ENCODE data around the gene ELP4. TPM values are rescaled to one million over a fixed set of nuclear protein-coding genes. Genes with fewer than 3 reads are reported as not detected.

ELP4 gene
- total RNA-seq, 3 donors from 2014 or later = 15.7 to 17.6 (median 16.1) TPM

GRCh38 chr11:31819621-31820437 is 310.3 kb downstream of the ELP4 start:
- DNase-seq (no peak), ATAC-seq (no peak)
- H3K9me3 Mint-ChIP-seq = peaks cover 3% of the 10 kb centered on the region
- H3K27me3 Mint-ChIP-seq (ENCODE audit: low read depth) = peaks cover 81% of the 10 kb centered on the region
- no peak overlapping the region for H3K4me3 Mint-ChIP-seq
- H3K4me1 Mint-ChIP-seq (ENCODE audit: low read depth) = peaks cover 21% of the 10 kb centered on the region
- H3K36me3 Mint-ChIP-seq (ENCODE audit: insufficient read depth) = peaks cover 3% of the 10 kb centered on the region

GRCh38 chr11:31820438-31820818 is 310.9 kb downstream of the ELP4 start:
- Mint-ChIP-seq H3K4me3 (no peak overlapping the region), H3K36me3 (ENCODE audit: insufficient read depth) (peaks cover 3% of the 10 kb centered on the region), H3K9me3 (peaks cover 3% of the 10 kb centered on the region), H3K27me3 (ENCODE audit: low read depth) (peaks cover 81% of the 10 kb centered on the region), H3K4me1 (ENCODE audit: low read depth) (peaks cover 15% of the 10 kb centered on the region)
- no peak for ATAC-seq
- DNase-seq = no peak

DNA sequence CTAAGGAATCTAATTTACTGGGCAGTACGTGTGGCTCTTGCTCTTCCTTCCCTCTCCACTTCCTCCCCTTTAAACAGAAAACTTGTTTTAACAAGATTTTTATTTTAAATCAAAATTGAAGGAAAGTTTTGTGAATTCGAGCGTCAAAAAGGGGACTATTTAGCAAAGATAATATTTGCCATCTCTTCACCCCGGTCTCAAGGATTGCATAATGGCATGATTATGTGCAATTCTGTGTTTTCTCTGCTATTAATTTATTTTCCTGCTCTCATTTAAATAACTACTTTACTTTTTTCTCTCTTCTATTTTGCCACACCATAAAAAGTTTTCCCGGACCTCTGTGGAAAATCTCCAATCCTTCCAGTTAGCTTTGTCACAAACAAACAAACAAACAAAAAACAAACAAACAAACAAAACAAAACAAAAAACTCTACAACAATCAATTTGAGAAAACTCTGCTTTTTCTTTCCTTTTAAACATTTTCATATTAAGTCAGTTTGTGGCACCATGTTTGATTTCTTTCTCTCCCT is 311.7 kb downstream of the ELP4 start:
- DNase-seq = no peak
- Mint-ChIP-seq H3K36me3 (ENCODE audit: insufficient read depth) (peaks cover 3% of the 10 kb centered on the region), H3K9me3 (peaks cover 3% of the 10 kb centered on the region), H3K4me3 (no peak overlapping the region), H3K4me1 (ENCODE audit: low read depth) (peaks cover 12% of the 10 kb centered on the region), H3K27me3 (ENCODE audit: low read depth) (peaks cover 84% of the 10 kb centered on the region)
- ATAC-seq = no peak

DNA sequence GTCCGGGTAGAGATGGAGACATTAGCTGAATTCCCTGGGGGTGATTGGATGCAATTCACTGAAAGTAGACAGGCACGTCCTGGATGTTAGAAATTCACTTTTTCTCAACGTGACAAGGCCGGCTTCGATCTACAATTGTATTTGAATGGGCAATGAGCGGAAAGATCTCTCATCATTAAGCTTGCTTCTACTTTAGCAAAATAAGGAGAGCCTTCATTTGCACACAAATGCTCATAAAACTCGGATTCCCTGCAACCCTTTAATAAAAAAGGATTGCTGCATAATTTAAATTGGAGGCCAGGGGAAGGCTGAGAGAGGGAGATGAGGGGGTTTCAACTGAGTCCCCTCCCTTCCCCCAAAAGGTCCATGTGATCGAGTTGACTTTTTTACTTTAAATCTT is 312.2 kb downstream of the ELP4 start:
- no peak for ATAC-seq
- H3K36me3 Mint-ChIP-seq (ENCODE audit: insufficient read depth) = peaks cover 3% of the 10 kb centered on the region
- H3K4me3 Mint-ChIP-seq = no peak overlapping the region
- no peak for DNase-seq
- peaks cover 13% of the 10 kb centered on the region for H3K4me1 Mint-ChIP-seq (ENCODE audit: low read depth)
- peaks cover 3% of the 10 kb centered on the region for H3K9me3 Mint-ChIP-seq
- H3K27me3 Mint-ChIP-seq (ENCODE audit: low read depth) = peaks cover 86% of the 10 kb centered on the region

DNA sequence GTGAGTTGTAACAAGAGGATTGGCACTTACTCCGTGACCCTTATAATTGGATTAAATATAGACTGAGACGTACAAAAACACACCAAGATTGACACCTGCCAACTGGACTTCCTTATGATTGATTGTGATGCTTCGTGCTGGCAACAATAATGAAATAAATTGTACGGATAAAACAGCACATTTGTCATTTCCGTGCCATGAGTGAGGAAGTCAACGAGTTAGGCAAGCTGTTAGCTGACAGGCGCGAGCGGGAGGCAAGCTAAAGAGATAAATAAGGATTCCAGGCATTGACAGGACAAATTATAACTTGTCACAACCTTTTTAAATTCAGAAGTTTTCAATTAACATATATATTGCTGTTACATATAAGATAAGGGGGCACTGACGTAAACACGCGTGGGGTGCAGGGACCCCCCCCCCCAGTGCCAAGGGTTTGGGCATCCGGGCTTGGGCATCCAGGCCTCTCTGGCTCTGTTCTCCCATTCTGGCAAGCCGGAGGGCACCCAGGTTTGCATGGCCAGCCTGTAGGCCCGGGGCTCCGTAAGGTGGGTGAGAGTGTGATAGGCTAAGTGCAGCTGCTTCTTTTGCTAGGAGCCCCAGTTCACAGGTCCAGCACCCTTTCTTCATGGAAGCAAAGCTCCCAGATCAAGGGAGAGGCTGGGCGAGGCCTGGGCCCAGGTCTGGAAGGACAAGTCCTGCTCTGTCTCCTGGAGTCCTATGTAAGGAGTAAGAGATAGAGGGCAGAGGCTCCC is 312.8 kb downstream of the ELP4 start:
- ATAC-seq (no peak), DNase-seq (no peak)
- H3K4me3 Mint-ChIP-seq = no peak overlapping the region
- H3K9me3 Mint-ChIP-seq = peaks cover 3% of the 10 kb centered on the region
- H3K36me3 Mint-ChIP-seq (ENCODE audit: insufficient read depth) = peaks cover 3% of the 10 kb centered on the region
- peaks cover 11% of the 10 kb centered on the region for H3K4me1 Mint-ChIP-seq (ENCODE audit: low read depth)
- H3K27me3 Mint-ChIP-seq (ENCODE audit: low read depth) = peaks cover 85% of the 10 kb centered on the region

- DNase-seq (no peak), ATAC-seq (no peak)
- no peak overlapping the region for H3K4me3 Mint-ChIP-seq
- peaks cover 15% of the 10 kb centered on the region for H3K4me1 Mint-ChIP-seq (ENCODE audit: low read depth)
- H3K36me3 Mint-ChIP-seq (ENCODE audit: insufficient read depth) = peaks cover 3% of the 10 kb centered on the region
- peaks cover 91% of the 10 kb centered on the region for H3K27me3 Mint-ChIP-seq (ENCODE audit: low read depth)
- peaks cover 3% of the 10 kb centered on the region for H3K9me3 Mint-ChIP-seq
These were observed 313.5 kb downstream of the ELP4 start for GRCh38 chr11:31822927-31823643.

- Mint-ChIP-seq H3K9me3 (peaks cover 3% of the 10 kb centered on the region), H3K27me3 (ENCODE audit: low read depth) (peaks cover 90% of the 10 kb centered on the region), H3K36me3 (ENCODE audit: insufficient read depth) (peaks cover 3% of the 10 kb centered on the region), H3K4me3 (no peak overlapping the region), H3K4me1 (ENCODE audit: low read depth) (peaks cover 14% of the 10 kb centered on the region)
- DNase-seq (no peak), ATAC-seq (no peak)
These were observed 314.2 kb downstream of the ELP4 start for GRCh38 chr11:31823644-31824331.

DNA sequence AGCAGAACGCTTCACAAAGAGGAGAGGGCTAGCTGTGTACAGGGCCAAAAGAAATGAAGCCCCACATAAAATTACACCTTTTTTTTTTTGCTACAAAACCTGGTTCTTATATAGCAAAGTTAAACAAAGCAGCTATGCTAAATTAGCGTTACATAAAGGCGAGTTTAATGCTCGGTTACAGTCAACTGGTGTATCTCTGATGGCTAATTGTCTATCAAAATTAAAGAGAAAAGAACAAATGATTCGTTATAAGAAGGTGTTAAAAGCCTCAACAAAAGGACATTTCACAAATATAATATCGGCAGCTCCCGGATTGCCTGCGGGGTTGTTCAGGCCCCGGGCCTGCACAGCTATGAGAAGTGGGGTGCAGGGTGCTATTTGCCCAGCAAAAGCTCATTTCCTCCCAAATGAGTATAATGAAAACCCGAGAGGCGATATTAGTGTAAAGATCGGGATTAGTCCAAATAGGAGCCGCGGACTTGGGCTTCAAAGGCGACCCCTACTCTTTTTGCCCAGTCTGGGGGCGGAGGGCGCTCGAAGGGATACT is 314.8 kb downstream of the ELP4 start:
- no peak overlapping the region for H3K4me3 Mint-ChIP-seq
- ATAC-seq = no peak
- H3K4me1 Mint-ChIP-seq (ENCODE audit: low read depth) = peaks cover 14% of the 10 kb centered on the region
- DNase-seq = no peak
- peaks cover 3% of the 10 kb centered on the region for H3K36me3 Mint-ChIP-seq (ENCODE audit: insufficient read depth)
- H3K27me3 Mint-ChIP-seq (ENCODE audit: low read depth) = peaks cover 90% of the 10 kb centered on the region
- H3K9me3 Mint-ChIP-seq = peaks cover 3% of the 10 kb centered on the region

DNA sequence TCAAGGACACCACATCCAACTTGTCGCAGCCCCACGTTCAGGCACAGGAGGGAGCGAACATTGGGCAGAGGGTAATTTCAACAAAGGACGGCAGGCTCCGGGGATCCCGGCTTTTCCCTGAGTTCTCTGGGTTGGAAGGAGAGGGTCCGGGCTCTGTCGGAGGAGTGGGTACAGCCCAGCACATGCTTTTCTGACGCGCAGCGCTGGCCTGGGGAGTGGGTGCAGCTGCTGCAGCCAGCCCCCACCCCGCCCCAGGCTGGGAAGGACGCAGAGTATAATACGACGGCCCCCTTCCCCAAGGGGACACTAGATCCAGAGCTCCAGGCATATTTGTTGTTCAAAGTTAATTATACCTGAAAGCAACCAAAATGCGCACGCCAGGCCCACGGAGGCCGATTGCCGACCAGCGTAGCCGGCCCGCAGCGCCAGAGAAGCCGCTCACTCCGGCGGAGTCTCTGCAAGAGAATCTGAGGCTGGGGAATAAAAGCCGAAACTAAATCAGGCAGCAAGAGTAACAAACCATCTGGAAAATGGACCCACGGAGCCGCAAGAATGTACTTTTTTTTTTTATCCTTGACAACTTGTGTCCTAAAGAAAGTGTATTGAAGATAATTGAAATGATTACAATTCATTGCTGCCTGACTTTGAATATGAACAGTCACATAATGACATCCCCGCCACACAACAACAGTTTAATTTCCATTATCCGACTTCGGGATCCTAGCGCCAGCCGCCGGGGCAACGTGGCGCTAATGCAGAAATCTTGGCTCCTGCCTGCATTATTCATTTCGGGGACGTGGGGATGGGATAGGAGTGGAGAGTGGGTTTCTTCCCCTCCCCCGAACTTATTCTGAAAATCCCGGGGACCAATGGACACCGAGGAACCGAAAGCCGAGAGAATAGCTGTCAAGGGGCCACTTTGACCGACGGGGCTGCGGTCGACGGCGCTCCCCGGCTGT is 315.6 kb downstream of the ELP4 start:
- Mint-ChIP-seq H3K4me3 (no peak overlapping the region), H3K4me1 (ENCODE audit: low read depth) (peaks cover 14% of the 10 kb centered on the region), H3K27me3 (ENCODE audit: low read depth) (peaks cover 89% of the 10 kb centered on the region), H3K9me3 (peaks cover 3% of the 10 kb centered on the region), H3K36me3 (ENCODE audit: insufficient read depth) (peaks cover 3% of the 10 kb centered on the region)
- no peak for ATAC-seq
- DNase-seq = no peak

- peaks cover 3% of the 10 kb centered on the region for H3K36me3 Mint-ChIP-seq (ENCODE audit: insufficient read depth)
- peaks cover 3% of the 10 kb centered on the region for H3K9me3 Mint-ChIP-seq
- ATAC-seq (no peak), DNase-seq (no peak)
- H3K4me3 Mint-ChIP-seq = no peak overlapping the region
- H3K4me1 Mint-ChIP-seq (ENCODE audit: low read depth) = peaks cover 14% of the 10 kb centered on the region
- H3K27me3 Mint-ChIP-seq (ENCODE audit: low read depth) = peaks cover 86% of the 10 kb centered on the region
These were observed 316.4 kb downstream of the ELP4 start for GRCh38 chr11:31825838-31826484.

DNA sequence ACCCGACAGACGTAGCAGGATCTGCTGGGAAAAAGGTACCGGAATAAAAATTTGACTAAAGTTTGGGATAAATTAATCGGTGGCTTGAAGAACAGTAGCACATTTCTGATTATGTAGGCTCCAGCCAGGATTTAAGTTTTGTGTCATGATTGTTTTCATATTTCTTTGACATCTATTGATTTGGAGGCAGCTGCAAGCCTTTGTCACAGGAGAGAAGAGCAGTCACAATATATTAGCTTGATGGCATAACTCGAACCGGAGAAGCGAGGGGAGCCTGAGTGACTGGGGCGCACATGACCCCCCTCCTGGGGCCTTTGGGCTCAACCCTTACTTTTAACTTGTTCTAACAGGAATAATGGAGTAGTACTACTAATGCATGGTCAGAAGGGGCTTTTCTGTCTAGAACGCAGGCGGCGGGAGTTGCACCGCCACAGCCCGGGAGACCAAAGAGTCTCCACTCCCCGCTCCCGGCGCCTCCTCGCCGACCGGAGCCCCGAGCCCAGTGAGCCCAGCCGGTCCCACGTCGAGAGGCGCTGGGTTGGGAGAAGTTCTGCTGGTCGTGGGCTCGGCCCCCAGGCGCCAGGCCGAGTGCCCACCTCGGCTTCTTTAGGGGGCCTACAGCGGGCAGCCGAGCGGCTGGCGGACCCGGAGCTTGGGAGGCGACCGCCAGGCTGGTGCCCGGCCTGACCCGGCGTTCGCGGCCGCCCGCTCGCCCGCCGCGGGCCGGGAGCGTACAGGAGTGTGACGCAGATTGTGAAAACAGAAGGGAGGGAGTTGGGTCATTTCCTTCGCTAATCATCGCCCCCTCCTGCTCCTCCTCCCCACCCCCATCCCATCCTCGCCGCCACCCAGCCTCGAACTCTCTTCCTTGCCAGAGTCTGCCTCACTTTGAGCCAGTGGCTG is 317.2 kb downstream of the ELP4 start:
- H3K36me3 Mint-ChIP-seq (ENCODE audit: insufficient read depth) = no peaks in the 10 kb centered on the region
- peaks cover 78% of the 10 kb centered on the region for H3K27me3 Mint-ChIP-seq (ENCODE audit: low read depth)
- no peak overlapping the region for H3K4me3 Mint-ChIP-seq
- ATAC-seq = peak in 1 of 2 donors; percentile 40
- no peak for DNase-seq
- peaks cover 3% of the 10 kb centered on the region for H3K9me3 Mint-ChIP-seq
- peaks cover 14% of the 10 kb centered on the region for H3K4me1 Mint-ChIP-seq (ENCODE audit: low read depth)
